ENCODE results near the gene TENT5A. TPM values are rescaled to one million over a fixed set of nuclear protein-coding genes. Genes with fewer than 3 reads are reported as not detected.

The TENT5A gene
- polyA plus RNA-seq, 2 donors = 1.6 to 1.7 TPM

DNA sequence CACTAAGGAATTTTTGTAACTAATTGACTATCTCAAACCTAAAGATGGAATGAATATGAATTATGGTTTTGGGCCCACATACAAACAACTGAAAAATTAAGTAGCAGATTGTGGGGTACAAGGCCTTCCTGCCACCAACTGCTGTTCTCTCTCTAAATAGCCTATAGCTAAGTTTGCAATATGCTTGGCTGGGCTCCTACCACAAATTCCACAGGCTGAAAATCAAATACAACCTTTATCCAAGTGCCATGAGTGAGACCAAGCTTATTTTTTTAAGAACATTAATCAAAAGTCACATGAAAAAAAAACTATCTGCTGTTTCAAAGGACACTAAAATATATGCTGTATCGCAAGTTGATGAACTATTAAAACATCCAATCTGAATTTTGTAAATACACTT lies 52.1 kb downstream of the TENT5A start:
- Histone ChIP-seq H3K27ac (ENCODE audit: low read depth in 2 of 2, low read length in 1 of 2) (no peak overlapping the region), H3K4me1 (ENCODE audit: control insufficient read depth in 2 of 2, insufficient read depth in 2 of 2, low read length in 1 of 2) (no peaks in the 10 kb centered on the region), H3K9me3 (ENCODE audit: control insufficient read depth in 2 of 2, insufficient read depth in 1 of 2, low read depth in 1 of 2, low read length in 1 of 2) (no peaks in the 10 kb centered on the region), H3K4me3 (ENCODE audit: low read depth in 1 of 2, low read length in 2 of 2) (no peak overlapping the region), H3K36me3 (ENCODE audit: control insufficient read depth in 2 of 2, insufficient read depth in 2 of 2, low read length in 1 of 2) (no peaks in the 10 kb centered on the region), H3K27me3 (ENCODE audit: control insufficient read depth in 1 of 2, insufficient read depth in 2 of 2, low read length in 2 of 2) (no peaks in the 10 kb centered on the region)
- WGBS, 2 donors = 82 to 90% methylated on average over 1 of the region's 1 CpG

GRCh38 chr6:81697559-81697958 lies 54.9 kb downstream of the TENT5A start:
- no peaks in the 10 kb centered on the region for H3K27me3 ChIP-seq (ENCODE audit: control insufficient read depth in 1 of 2, insufficient read depth in 2 of 2, low read length in 2 of 2)
- H3K36me3 ChIP-seq (ENCODE audit: control insufficient read depth in 2 of 2, insufficient read depth in 2 of 2, low read length in 1 of 2) = no peaks in the 10 kb centered on the region
- H3K4me3 ChIP-seq (ENCODE audit: low read depth in 1 of 2, low read length in 2 of 2) = no peak overlapping the region
- no peaks in the 10 kb centered on the region for H3K9me3 ChIP-seq (ENCODE audit: control insufficient read depth in 2 of 2, insufficient read depth in 1 of 2, low read depth in 1 of 2, low read length in 1 of 2)
- no peak overlapping the region for H3K27ac ChIP-seq (ENCODE audit: low read depth in 2 of 2, low read length in 1 of 2)
- WGBS, 2 donors = 75 to 79% methylated on average over 6 of the region's 6 CpGs
- no peaks in the 10 kb centered on the region for H3K4me1 ChIP-seq (ENCODE audit: control insufficient read depth in 2 of 2, insufficient read depth in 2 of 2, low read length in 1 of 2)

GRCh38 chr6:81696524-81696923 lies 56.0 kb downstream of the TENT5A start:
- 61 to 63% methylated on average over 3 of the region's 3 CpGs for WGBS, 2 donors
- no peak overlapping the region for H3K4me3 ChIP-seq (ENCODE audit: low read depth in 1 of 2, low read length in 2 of 2)
- H3K27me3 ChIP-seq (ENCODE audit: control insufficient read depth in 1 of 2, insufficient read depth in 2 of 2, low read length in 2 of 2) = no peaks in the 10 kb centered on the region
- H3K4me1 ChIP-seq (ENCODE audit: control insufficient read depth in 2 of 2, insufficient read depth in 2 of 2, low read length in 1 of 2) = no peaks in the 10 kb centered on the region
- no peak overlapping the region for H3K27ac ChIP-seq (ENCODE audit: low read depth in 2 of 2, low read length in 1 of 2)
- no peaks in the 10 kb centered on the region for H3K9me3 ChIP-seq (ENCODE audit: control insufficient read depth in 2 of 2, insufficient read depth in 1 of 2, low read depth in 1 of 2, low read length in 1 of 2)
- no peaks in the 10 kb centered on the region for H3K36me3 ChIP-seq (ENCODE audit: control insufficient read depth in 2 of 2, insufficient read depth in 2 of 2, low read length in 1 of 2)
